Sigmoid colon (tissue), 7 donors: Measurements from ENCODE around the gene IFIT1. TPM values are rescaled to one million over a fixed set of nuclear protein-coding genes. Genes with fewer than 3 reads are reported as not detected.

Experiments
- DNase-seq: peaks from one replicate; pipeline ENCODE4 v3.0.0-alpha.2; 2019
- H3K27ac ChIP-seq, 4 donors: fragments of 200-600 bp; sonication (generic); one replicate each; pipeline ENCODE4 v1.5.1; 2016 to 2019; ENCODE audit warnings: mild to moderate bottlenecking in 1 of 4
- H3K27me3 ChIP-seq, 3 donors: fragments of 200-600 bp; sonication (generic); one replicate each; pipeline ENCODE4 v1.5.1; 2019; ENCODE audit warnings: mild to moderate bottlenecking in 1 of 3
- H3K36me3 ChIP-seq, 4 donors: fragments of 200-600 bp; sonication (generic); one replicate each; pipeline ENCODE4 v1.5.1; 2016 to 2019
- H3K4me1 ChIP-seq, 4 donors: fragments of 200-600 bp; sonication (generic); one replicate each; pipeline ENCODE4 v1.5.1; 2017 to 2019
- H3K4me3 ChIP-seq, 4 donors: fragments of 200-600 bp; sonication (generic); one replicate each; pipeline ENCODE4 v1.5.1; 2017 to 2019; ENCODE audit warnings: mild to moderate bottlenecking in 2 of 4, moderate library complexity in 1 of 4
- H3K9me3 ChIP-seq, 4 donors: fragments of 200-600 bp in 3 of 4; sonication (generic) in 3 of 4; one replicate each; pipeline versions ENCODE4 v1.5.1 to v1.6.1; 2013 to 2019
- EP300 ChIP-seq, 4 donors: sonication (generic); formaldehyde crosslinking; IDR thresholded peaks; one replicate each; pipeline ENCODE4 v1.6.1; 2017; ENCODE audit warnings: antibody characterized with exemption in 4 of 4
- POLR2A ChIP-seq, 2 donors: fragments of 450-650 bp; IDR thresholded peaks; one replicate each; pipeline ENCODE4 v1.6.1; 2016; ENCODE audit warnings: antibody characterized with exemption in 2 of 2, mild to moderate bottlenecking in 2 of 2, moderate library complexity in 2 of 2
- POLR2AphosphoS5 ChIP-seq, 4 donors: sonication (generic); formaldehyde crosslinking; IDR thresholded peaks; one replicate each; pipeline ENCODE4 v1.6.1; 2017; ENCODE audit warnings: antibody characterized with exemption in 4 of 4
- WGBS, 2 donors: extraction: QIAGEN DNeasy Blood & Tissue Kit; methylation state at CpG; one replicate each; pipeline ENCODE4 v1.1.7; 2013; 5-methylcytosine and 5-hydroxymethylcytosine counted together
- intact Hi-C: fragments of 100-400 bp; cut with DNase I; formaldehyde crosslinking; loops from one replicate; pipeline ENCODE4 v1.15.1; 2023
- polyA plus RNA-seq, 3 donors: library from polyadenylated mRNA; stranded (reverse); fragments of 200-250 nt; gene quantifications; one replicate each; pipeline ENCODE4 v1.2.3, GENCODE V29; 2013
- total RNA-seq, 4 donors: library from RNA; depleted of rRNA; stranded (reverse); fragments of >200 nt; gene quantifications; one replicate each; pipeline ENCODE4 v1.1.0, GENCODE V29; 2016
- TF ChIP-seq, protein P1 (sequence below), 4 experiments: fragments of 450-650 bp in 3 of 4; fragments of 200-600 bp in 1 of 4; IDR thresholded peaks; one replicate each; pipeline ENCODE4 v1.5.1; 2016 to 2019; ENCODE audit warnings: antibody characterized with exemption in 4 of 4, mild to moderate bottlenecking in 3 of 4, moderate library complexity in 2 of 4
- donor health status: healthy with polysubstance abuse.
- donor health status: Bipolar disorder and iron deficiency.
- donor health status: healthy.

IFIT1 gene
- total and polyA plus RNA-seq, 7 donors = 6.9 to 33.5 (median 19.4) TPM

- H3K27ac ChIP-seq = peak overlapping the region in 1 of 4 donors; percentile 13
- peaks cover 0 to 12% (median 11%) of the 10 kb centered on the region in 4 donors for H3K4me1 ChIP-seq
- H3K36me3 ChIP-seq = no peaks in the 10 kb centered on the region
- 80 to 84% methylated on average over 6 of the region's 6 CpGs for WGBS, 2 donors
- intact Hi-C loops = no loop called here
- H3K27me3 ChIP-seq = no peaks in the 10 kb centered on the region
- TF ChIP-seq POLR2A (IDR thresholded peaks at IDR 0.05) (no peak), POLR2AphosphoS5 (IDR thresholded peaks at IDR 0.05) (no peak), EP300 (IDR thresholded peaks at IDR 0.05) (no peak)
- TF ChIP-seq, protein P1, sequence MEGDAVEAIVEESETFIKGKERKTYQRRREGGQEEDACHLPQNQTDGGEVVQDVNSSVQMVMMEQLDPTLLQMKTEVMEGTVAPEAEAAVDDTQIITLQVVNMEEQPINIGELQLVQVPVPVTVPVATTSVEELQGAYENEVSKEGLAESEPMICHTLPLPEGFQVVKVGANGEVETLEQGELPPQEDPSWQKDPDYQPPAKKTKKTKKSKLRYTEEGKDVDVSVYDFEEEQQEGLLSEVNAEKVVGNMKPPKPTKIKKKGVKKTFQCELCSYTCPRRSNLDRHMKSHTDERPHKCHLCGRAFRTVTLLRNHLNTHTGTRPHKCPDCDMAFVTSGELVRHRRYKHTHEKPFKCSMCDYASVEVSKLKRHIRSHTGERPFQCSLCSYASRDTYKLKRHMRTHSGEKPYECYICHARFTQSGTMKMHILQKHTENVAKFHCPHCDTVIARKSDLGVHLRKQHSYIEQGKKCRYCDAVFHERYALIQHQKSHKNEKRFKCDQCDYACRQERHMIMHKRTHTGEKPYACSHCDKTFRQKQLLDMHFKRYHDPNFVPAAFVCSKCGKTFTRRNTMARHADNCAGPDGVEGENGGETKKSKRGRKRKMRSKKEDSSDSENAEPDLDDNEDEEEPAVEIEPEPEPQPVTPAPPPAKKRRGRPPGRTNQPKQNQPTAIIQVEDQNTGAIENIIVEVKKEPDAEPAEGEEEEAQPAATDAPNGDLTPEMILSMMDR (IDR thresholded peaks at IDR 0.05) = no peak
- no peak for DNase-seq
- no peak overlapping the region for H3K4me3 ChIP-seq
- H3K9me3 ChIP-seq = no peaks in the 10 kb centered on the region
Measured at GRCh38 chr10:89363729-89364442, 28.5 kb upstream of the IFIT1 start.

GRCh38 chr10:89364531-89364930, 27.9 kb upstream of the IFIT1 start:
- peaks cover 0 to 18% (median 13%) of the 10 kb centered on the region in 4 donors for H3K4me1 ChIP-seq

DNA sequence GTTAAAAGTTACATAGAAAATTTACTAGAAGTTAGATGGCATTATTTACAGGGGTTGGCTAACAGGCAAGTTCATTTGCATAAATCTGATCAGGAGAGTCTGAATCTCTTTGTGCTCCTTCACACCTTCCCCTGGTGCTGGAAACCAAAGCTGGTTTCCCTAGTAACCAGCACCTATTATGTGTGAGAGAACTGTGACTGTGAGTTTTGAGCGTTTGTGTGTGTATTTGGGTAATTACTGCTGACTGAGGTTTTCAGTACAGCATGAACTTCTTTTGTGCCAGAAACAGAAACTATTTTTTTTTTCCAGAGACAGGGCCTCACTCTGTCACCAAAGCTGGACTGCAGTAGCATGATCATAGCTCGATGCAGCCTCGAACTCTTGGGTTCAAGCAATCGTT, 24.9 kb upstream of the IFIT1 start:
- Histone ChIP-seq H3K36me3 (no peaks in the 10 kb centered on the region), H3K27ac (peak overlapping the region in 2 of 4 donors; percentile 7), H3K4me1 (peaks cover 0 to 18% (median 13%) of the 10 kb centered on the region in 4 donors), H3K4me3 (no peak overlapping the region), H3K27me3 (no peaks in the 10 kb centered on the region), H3K9me3 (no peaks in the 10 kb centered on the region)
- intact Hi-C loops = no loop called here
- TF ChIP-seq, protein P1 (IDR thresholded peaks at IDR 0.05) = no peak
- no peak for TF ChIP-seq EP300 (IDR thresholded peaks at IDR 0.05)
- no peak for TF ChIP-seq POLR2A (IDR thresholded peaks at IDR 0.05)
- TF ChIP-seq POLR2AphosphoS5 (IDR thresholded peaks at IDR 0.05) = no peak
- DNase-seq = no peak
- 68 to 71% methylated on average over 4 of the region's 4 CpGs for WGBS, 2 donors

More at GRCh38 chr10:89364531-89364930, 27.9 kb upstream of the IFIT1 start:
- no peaks in the 10 kb centered on the region for H3K9me3 ChIP-seq
- H3K4me3 ChIP-seq = no peak overlapping the region
- no peak overlapping the region for H3K27ac ChIP-seq
- no peaks in the 10 kb centered on the region for H3K36me3 ChIP-seq
- intact Hi-C loops = no loop called here
- DNase-seq = no peak
- no peaks in the 10 kb centered on the region for H3K27me3 ChIP-seq
- TF ChIP-seq POLR2AphosphoS5 (IDR thresholded peaks at IDR 0.05) = no peak
- 95 to 96% methylated on average over 1 of the region's 1 CpG for WGBS, 2 donors

DNA sequence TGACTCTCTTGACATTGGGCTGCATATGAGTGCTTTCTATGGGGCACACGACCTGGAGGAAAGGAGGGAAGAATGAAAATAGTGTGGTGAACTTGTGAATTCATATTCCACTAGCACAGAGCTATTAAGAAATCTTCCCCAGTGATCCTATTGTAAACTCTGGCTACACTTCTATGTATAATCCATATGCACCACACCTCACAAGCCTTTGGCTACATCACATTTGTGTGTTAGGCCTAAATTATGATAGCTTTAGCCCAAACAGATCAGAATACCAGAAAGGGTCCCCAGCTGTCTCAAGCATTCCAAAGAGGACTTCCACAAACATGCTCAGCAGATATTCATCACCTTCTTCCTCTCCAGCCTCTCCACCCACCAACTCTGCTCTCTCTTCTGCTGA, 24.3 kb upstream of the IFIT1 start:
- TF ChIP-seq POLR2AphosphoS5 (IDR thresholded peaks at IDR 0.05) (no peak), EP300 (IDR thresholded peaks at IDR 0.05) (no peak), POLR2A (IDR thresholded peaks at IDR 0.05) (no peak)
- TF ChIP-seq, protein P1 (IDR thresholded peaks at IDR 0.05) = no peak
- Histone ChIP-seq H3K36me3 (no peaks in the 10 kb centered on the region), H3K4me1 (peaks cover 0 to 18% (median 13%) of the 10 kb centered on the region in 4 donors), H3K4me3 (no peak overlapping the region), H3K9me3 (no peaks in the 10 kb centered on the region), H3K27me3 (no peaks in the 10 kb centered on the region), H3K27ac (peak overlapping the region in 1 of 4 donors; percentile 7)
- intact Hi-C loops = no loop called here
- WGBS, 2 donors = 64 to 82% methylated on average over 1 of the region's 1 CpG
- no peak for DNase-seq

GRCh38 chr10:89369156-89370105, 23.0 kb upstream of the IFIT1 start:
- Histone ChIP-seq H3K4me1 (peaks cover 0 to 31% (median 22%) of the 10 kb centered on the region in 4 donors), H3K27me3 (no peaks in the 10 kb centered on the region), H3K9me3 (no peaks in the 10 kb centered on the region), H3K4me3 (no peak overlapping the region), H3K27ac (peak overlapping the region in 1 of 4 donors; percentile 11), H3K36me3 (no peaks in the 10 kb centered on the region)
- TF ChIP-seq, protein P1 (IDR thresholded peaks at IDR 0.05) = peak in 2 of 4 experiments; percentile 13 to 34
- TF ChIP-seq POLR2AphosphoS5 (IDR thresholded peaks at IDR 0.05) (no peak), POLR2A (IDR thresholded peaks at IDR 0.05) (no peak), EP300 (IDR thresholded peaks at IDR 0.05) (no peak)
- intact Hi-C loops = no loop called here
- 67 to 71% methylated on average over 5 of the region's 5 CpGs for WGBS, 2 donors
- DNase-seq = no peak
